Stimulated activated CD8-positive, alpha-beta memory T cell treated with anti-CD3 and anti-CD28 coated beads, Interleukin-12 subunit alpha, Interleukin-12 subunit beta, amount 100 ng/mL, for 24 hours (primary cell): ENCODE results near the gene VARS1.
"Not testable (repeated sequence)": the region's sequence is repeated elsewhere in the genome, so short reads cannot be mapped to it uniquely, and the experiment has no call there.

Source experiments
- DNase-seq: peaks from one replicate; pipeline ENCODE4 v3.0.0-alpha.2; 2020; ENCODE audit errors: extremely low read depth

VARS1 gene

GRCh38 chr6:31795616-31796298, at the start of gene VARS1:
Gene VARS1, minus strand, starts transcription at chr6:31795752. Its CDS starts 535 bp downstream, at chr6:31795217.
- peak; percentile 58 for DNase-seq

- no peak for DNase-seq
These were observed 49.0 kb upstream of the VARS1 start for GRCh38 chr6:31844507-31844906.

- no peak for DNase-seq
These were observed 46.5 kb upstream of the VARS1 start for GRCh38 chr6:31842053-31842452.

GRCh38 chr6:31839779-31840126, 44.2 kb upstream of the VARS1 start:
- not testable (repeated sequence) for DNase-seq

- DNase-seq: no peak
These were observed 43.4 kb upstream of the VARS1 start for GRCh38 chr6:31838968-31839367.

GRCh38 chr6:31838114-31838553, 42.6 kb upstream of the VARS1 start:
- not testable (repeated sequence) for DNase-seq

GRCh38 chr6:31837369-31838113, 42.0 kb upstream of the VARS1 start:
- DNase-seq: no peak

- DNase-seq: no peak
These were observed 41.2 kb upstream of the VARS1 start for GRCh38 chr6:31836474-31837368.

- no peak for DNase-seq
These were observed 40.5 kb upstream of the VARS1 start for GRCh38 chr6:31836047-31836473.

- DNase-seq: no peak
These were observed 39.1 kb upstream of the VARS1 start for GRCh38 chr6:31834367-31835250.

GRCh38 chr6:31831350-31832215, 36.0 kb upstream of the VARS1 start:
- no peak for DNase-seq

- DNase-seq: no peak
These were observed 35.4 kb upstream of the VARS1 start for GRCh38 chr6:31830886-31831335.

- DNase-seq: no peak
These were observed 34.2 kb upstream of the VARS1 start for GRCh38 chr6:31829633-31830283.

GRCh38 chr6:31827286-31828079, 31.9 kb upstream of the VARS1 start, which contains the start of gene HSPA1B:
Gene HSPA1B, plus strand, starts transcription at chr6:31827738. Its CDS starts 213 bp downstream, at chr6:31827951.
- DNase-seq: peak; percentile 78

- DNase-seq: no peak
These were observed 31.3 kb upstream of the VARS1 start for GRCh38 chr6:31826793-31827285.

- DNase-seq: no peak
These were observed 30.0 kb upstream of the VARS1 start for GRCh38 chr6:31825553-31825952.

- not testable (repeated sequence) for DNase-seq
These were observed 28.1 kb upstream of the VARS1 start for GRCh38 chr6:31823592-31824196.
